Mesodermal cell (in vitro differentiated cells): ENCODE results near the gene SLC8A1.

Source experiments
- H3K27ac ChIP-seq: 2 replicates; pipeline ENCODE4 v1.7.0; 2013; ENCODE audit warnings: mild to moderate bottlenecking, low read depth, low read length, moderate library complexity; ENCODE audit not compliant: severe bottlenecking
- H3K36me3 ChIP-seq: 2 replicates; pipeline ENCODE4 v1.7.1; 2013; ENCODE audit warnings: mild to moderate bottlenecking, low read length, moderate library complexity; ENCODE audit not compliant: control insufficient read depth, insufficient read depth
- H3K4me1 ChIP-seq: one replicate; pipeline ENCODE4 v1.7.1; 2013; ENCODE audit warnings: mild to moderate bottlenecking, low read length; ENCODE audit not compliant: insufficient read depth, control insufficient read depth, poor library complexity, severe bottlenecking
- H3K4me3 ChIP-seq: 2 replicates; pipeline ENCODE4 v1.7.0; 2013; ENCODE audit warnings: low read length, control low read depth, mild to moderate bottlenecking; ENCODE audit not compliant: insufficient read depth, poor library complexity, severe bottlenecking; ENCODE audit errors: extremely low read depth
- H3K9me3 ChIP-seq: 2 replicates; pipeline ENCODE4 v1.7.1; 2013; ENCODE audit warnings: mild to moderate bottlenecking, low read length, moderate library complexity; ENCODE audit not compliant: control insufficient read depth
- WGBS, 2 experiments: methylation state at CpG; one replicate each; pipeline ENCODE4 v1.1.5; 2013; ENCODE audit warnings: missing lambda C conversion rate in 2 of 2; ENCODE audit not compliant: insufficient coverage in 2 of 2; 5-methylcytosine and 5-hydroxymethylcytosine counted together

The SLC8A1 gene

GRCh38 chr2:40202798-40203400, 249.0 kb downstream of the SLC8A1 start:
- peak overlapping the region; percentile 65 for H3K27ac ChIP-seq
- no peaks in the 10 kb centered on the region for H3K36me3 ChIP-seq
- 73 to 80% methylated on average over 1 of the region's 1 CpG for WGBS, 2 experiments
- H3K4me3 ChIP-seq = no peak overlapping the region
- H3K9me3 ChIP-seq = no peaks in the 10 kb centered on the region
- peaks cover 6% of the 10 kb centered on the region for H3K4me1 ChIP-seq

GRCh38 chr2:40201425-40201824, 250.5 kb downstream of the SLC8A1 start:
- no peak overlapping the region for H3K27ac ChIP-seq
- peaks cover 6% of the 10 kb centered on the region for H3K4me1 ChIP-seq
- no peaks in the 10 kb centered on the region for H3K36me3 ChIP-seq
- H3K4me3 ChIP-seq = no peak overlapping the region
- no peaks in the 10 kb centered on the region for H3K9me3 ChIP-seq

GRCh38 chr2:40200366-40200915, 251.4 kb downstream of the SLC8A1 start:
- WGBS, 2 experiments = no CpG with 5 or more reads among the region's 2 CpGs
- Histone ChIP-seq H3K4me1 (peaks cover 6% of the 10 kb centered on the region), H3K36me3 (no peaks in the 10 kb centered on the region), H3K27ac (no peak overlapping the region), H3K9me3 (no peaks in the 10 kb centered on the region), H3K4me3 (no peak overlapping the region)

GRCh38 chr2:40199771-40200170, 252.1 kb downstream of the SLC8A1 start:
- Histone ChIP-seq H3K27ac (no peak overlapping the region), H3K36me3 (no peaks in the 10 kb centered on the region), H3K4me1 (peaks cover 6% of the 10 kb centered on the region)

GRCh38 chr2:40197121-40197520, 254.8 kb downstream of the SLC8A1 start:
- Histone ChIP-seq H3K27ac (no peak overlapping the region), H3K4me1 (peaks cover 6% of the 10 kb centered on the region), H3K36me3 (no peaks in the 10 kb centered on the region), H3K4me3 (no peak overlapping the region), H3K9me3 (no peaks in the 10 kb centered on the region)
- 60 to 100% methylated on average over 1 to 3 of the region's 5 CpGs for WGBS, 2 experiments

More at GRCh38 chr2:40199771-40200170, 252.1 kb downstream of the SLC8A1 start:
- no peaks in the 10 kb centered on the region for H3K9me3 ChIP-seq
- H3K4me3 ChIP-seq = no peak overlapping the region

GRCh38 chr2:40193670-40194026, 258.2 kb downstream of the SLC8A1 start:
- Histone ChIP-seq H3K27ac (no peak overlapping the region), H3K4me3 (no peak overlapping the region), H3K9me3 (no peaks in the 10 kb centered on the region), H3K36me3 (no peaks in the 10 kb centered on the region), H3K4me1 (peaks cover 6% of the 10 kb centered on the region)

- Histone ChIP-seq H3K36me3 (no peaks in the 10 kb centered on the region), H3K27ac (no peak overlapping the region), H3K4me1 (peaks cover 6% of the 10 kb centered on the region), H3K9me3 (no peaks in the 10 kb centered on the region), H3K4me3 (no peak overlapping the region)
- 87 to 100% methylated on average over 1 to 5 of the region's 6 CpGs for WGBS, 2 experiments
Measured at GRCh38 chr2:40192864-40193669, 258.8 kb downstream of the SLC8A1 start.

- Histone ChIP-seq H3K4me3 (no peak overlapping the region), H3K9me3 (no peaks in the 10 kb centered on the region), H3K4me1 (peaks cover 6% of the 10 kb centered on the region), H3K27ac (no peak overlapping the region), H3K36me3 (no peaks in the 10 kb centered on the region)
- WGBS, 2 experiments = 96 to 100% methylated on average over 1 to 3 of the region's 5 CpGs
Measured at GRCh38 chr2:40190457-40190856, 261.4 kb downstream of the SLC8A1 start.

GRCh38 chr2:40189881-40190280, 262.0 kb downstream of the SLC8A1 start:
- H3K36me3 ChIP-seq = no peaks in the 10 kb centered on the region
- H3K4me1 ChIP-seq = peaks cover 6% of the 10 kb centered on the region
- H3K4me3 ChIP-seq = no peak overlapping the region
- no peaks in the 10 kb centered on the region for H3K9me3 ChIP-seq
- 80 to 92% methylated on average over 3 to 4 of the region's 5 CpGs for WGBS, 2 experiments
- no peak overlapping the region for H3K27ac ChIP-seq

GRCh38 chr2:40187054-40187453, 264.8 kb downstream of the SLC8A1 start:
- Histone ChIP-seq H3K36me3 (no peaks in the 10 kb centered on the region), H3K9me3 (no peaks in the 10 kb centered on the region), H3K4me1 (no peaks in the 10 kb centered on the region), H3K4me3 (no peak overlapping the region), H3K27ac (no peak overlapping the region)
- WGBS, 2 experiments = 74 to 80% methylated on average over 4 to 5 of the region's 5 CpGs

- 61 to 100% methylated on average over 2 to 4 of the region's 5 CpGs for WGBS, 2 experiments
- H3K36me3 ChIP-seq = no peaks in the 10 kb centered on the region
- no peaks in the 10 kb centered on the region for H3K4me1 ChIP-seq
- no peaks in the 10 kb centered on the region for H3K9me3 ChIP-seq
- no peak overlapping the region for H3K4me3 ChIP-seq
- H3K27ac ChIP-seq = no peak overlapping the region
Measured at GRCh38 chr2:40184551-40184950, 267.3 kb downstream of the SLC8A1 start.
